Thymus (tissue), 11 donors: ENCODE data around the gene XPO1. TPM values are rescaled to one million over a fixed set of nuclear protein-coding genes. Genes with fewer than 3 reads are reported as not detected.
"Not testable (repeated sequence)": the region's sequence is repeated elsewhere in the genome, so short reads cannot be mapped to it uniquely, and the experiment has no call there.

Experiments
- DNase-seq, 9 donors: peaks; one replicate each; pipeline ENCODE4 v3.0.0-alpha.2; 2013; ENCODE audit warnings: low spot score in 9 of 9, low read depth in 6 of 9, missing footprints in 1 of 9
- H3K27ac ChIP-seq, 2 donors: one replicate each; pipeline ENCODE4 v1.5.1; 2013; ENCODE audit warnings: control low read depth in 1 of 2, low read depth in 1 of 2, low read length in 1 of 2, mild to moderate bottlenecking in 1 of 2, moderate library complexity in 1 of 2
- H3K27me3 ChIP-seq, 2 donors: one replicate each; pipeline ENCODE4 v1.5.1; 2013; ENCODE audit warnings: low read length in 1 of 2; ENCODE audit not compliant: control insufficient read depth in 2 of 2, insufficient read depth in 1 of 2
- H3K36me3 ChIP-seq, 2 donors: one replicate each; pipeline ENCODE4 v1.5.1; 2013; ENCODE audit warnings: low read length in 1 of 2, mild to moderate bottlenecking in 1 of 2, moderate library complexity in 1 of 2; ENCODE audit not compliant: control insufficient read depth in 2 of 2, insufficient read depth in 2 of 2
- H3K4me1 ChIP-seq, 2 donors: one replicate each; pipeline ENCODE4 v1.5.1; 2013; ENCODE audit warnings: low read length in 2 of 2; ENCODE audit not compliant: control insufficient read depth in 2 of 2, insufficient read depth in 2 of 2
- H3K4me3 ChIP-seq, 2 donors: one replicate each; pipeline ENCODE4 v1.5.1; 2013; ENCODE audit warnings: low read length in 2 of 2, control low read depth in 1 of 2, mild to moderate bottlenecking in 1 of 2
- H3K9me3 ChIP-seq, 2 donors: one replicate each; pipeline ENCODE4 v1.5.1; 2013; ENCODE audit warnings: low read length in 1 of 2, mild to moderate bottlenecking in 1 of 2; ENCODE audit not compliant: control insufficient read depth in 2 of 2, insufficient read depth in 1 of 2
- WGBS: extraction: QIAGEN DNeasy Blood & Tissue Kit; methylation state at CpG from one replicate; pipeline ENCODE4 v1.1.7; 2013; 5-methylcytosine and 5-hydroxymethylcytosine counted together
- polyA plus RNA-seq: library from polyadenylated mRNA; stranded (reverse); fragments of 200-250 nt; gene quantifications from one replicate; pipeline ENCODE4 v1.2.3, GENCODE V29; 2013
- total RNA-seq: library from RNA; stranded (reverse); fragments of 120-200 nt; gene quantifications from one replicate; pipeline ENCODE4 v1.2.4, GENCODE V29; 2013
- donor health status: healthy.

XPO1 gene
- total and polyA plus RNA-seq, 2 donors: 148 to 174 TPM

GRCh38 chr2:61448229-61448628 is 89.9 kb downstream of the XPO1 start:
- peaks cover 0 to 11% of the 10 kb centered on the region in 2 donors for H3K9me3 ChIP-seq
- H3K27me3 ChIP-seq: no peaks in the 10 kb centered on the region
- no peaks in the 10 kb centered on the region for H3K4me1 ChIP-seq
- H3K27ac ChIP-seq: no peak overlapping the region
- H3K4me3 ChIP-seq: no peak overlapping the region
- 97% methylated on average over 2 of the region's 2 CpGs for WGBS
- no peak for DNase-seq
- H3K36me3 ChIP-seq: peaks cover 3 to 10% of the 10 kb centered on the region in 2 donors

- H3K4me3 ChIP-seq, H3K4me1 ChIP-seq, DNase-seq, H3K27me3 ChIP-seq, H3K9me3 ChIP-seq, H3K27ac ChIP-seq, H3K36me3 ChIP-seq: not testable (repeated sequence)
- WGBS: 97% methylated on average over 7 of the region's 7 CpGs
Measured at GRCh38 chr2:61446971-61447370, 91.2 kb downstream of the XPO1 start.

GRCh38 chr2:61443342-61444041 is 94.7 kb downstream of the XPO1 start:
- Histone ChIP-seq H3K27me3 (no peaks in the 10 kb centered on the region), H3K4me1 (peaks cover 0 to 3% of the 10 kb centered on the region in 2 donors), H3K36me3 (peaks cover 4 to 6% of the 10 kb centered on the region in 2 donors), H3K4me3 (no peak overlapping the region), H3K27ac (no peak overlapping the region), H3K9me3 (peaks cover 0 to 8% of the 10 kb centered on the region in 2 donors)
- no peak for DNase-seq
- 96% methylated on average over 7 of the region's 7 CpGs for WGBS

GRCh38 chr2:61439241-61440002 is 98.7 kb downstream of the XPO1 start:
- no peak overlapping the region for H3K27ac ChIP-seq
- peaks cover under 1 to 3% of the 10 kb centered on the region in 2 donors for H3K4me1 ChIP-seq
- DNase-seq: no peak
- peaks cover 0 to 18% of the 10 kb centered on the region in 2 donors for H3K9me3 ChIP-seq
- WGBS: 92% methylated on average over 7 of the region's 7 CpGs
- H3K4me3 ChIP-seq: no peak overlapping the region
- H3K27me3 ChIP-seq: no peaks in the 10 kb centered on the region
- H3K36me3 ChIP-seq: peaks cover 3 to 4% of the 10 kb centered on the region in 2 donors

- H3K27me3 ChIP-seq: no peaks in the 10 kb centered on the region
- no peak for DNase-seq
- no peak overlapping the region for H3K4me3 ChIP-seq
- peaks cover under 1 to 3% of the 10 kb centered on the region in 2 donors for H3K36me3 ChIP-seq
- peaks cover 0 to 18% of the 10 kb centered on the region in 2 donors for H3K9me3 ChIP-seq
- H3K27ac ChIP-seq: no peak overlapping the region
- peaks cover 4 to 6% of the 10 kb centered on the region in 2 donors for H3K4me1 ChIP-seq
Measured at GRCh38 chr2:61438670-61439069, 99.5 kb downstream of the XPO1 start.

- Histone ChIP-seq H3K4me3 (no peak overlapping the region), H3K27me3 (no peaks in the 10 kb centered on the region), H3K9me3 (peaks cover 0 to 18% of the 10 kb centered on the region in 2 donors), H3K36me3 (peaks cover 0 to 3% of the 10 kb centered on the region in 2 donors), H3K27ac (no peak overlapping the region), H3K4me1 (peaks cover 4 to 8% of the 10 kb centered on the region in 2 donors)
- no peak for DNase-seq
- 98% methylated on average over 4 of the region's 4 CpGs for WGBS
Measured at GRCh38 chr2:61437170-61437569, 101.0 kb downstream of the XPO1 start.

GRCh38 chr2:61436092-61436491 is 102.1 kb downstream of the XPO1 start:
- no peak for DNase-seq
- no peak overlapping the region for H3K27ac ChIP-seq
- H3K9me3 ChIP-seq: peaks cover 0 to 15% of the 10 kb centered on the region in 2 donors
- WGBS: 89% methylated on average over 2 of the region's 2 CpGs
- no peak overlapping the region for H3K4me3 ChIP-seq
- H3K36me3 ChIP-seq: peaks cover 0 to 3% of the 10 kb centered on the region in 2 donors
- H3K27me3 ChIP-seq: no peaks in the 10 kb centered on the region
- H3K4me1 ChIP-seq: peaks cover 4 to 5% of the 10 kb centered on the region in 2 donors

- Histone ChIP-seq H3K9me3 (peaks cover 0 to 13% of the 10 kb centered on the region in 2 donors), H3K4me1 (peaks cover 4 to 5% of the 10 kb centered on the region in 2 donors), H3K36me3 (peaks cover 0 to 3% of the 10 kb centered on the region in 2 donors), H3K27me3 (no peaks in the 10 kb centered on the region), H3K27ac (no peak overlapping the region), H3K4me3 (no peak overlapping the region)
- 100% methylated on average over 1 of the region's 1 CpG for WGBS
- no peak for DNase-seq
Measured at GRCh38 chr2:61435291-61435690, 102.9 kb downstream of the XPO1 start.

GRCh38 chr2:61434314-61434713 is 103.8 kb downstream of the XPO1 start:
- Histone ChIP-seq H3K4me1 (peaks cover 4 to 5% of the 10 kb centered on the region in 2 donors), H3K36me3 (no peaks in the 10 kb centered on the region), H3K4me3 (no peak overlapping the region), H3K9me3 (peaks cover 0 to 13% of the 10 kb centered on the region in 2 donors), H3K27ac (no peak overlapping the region), H3K27me3 (no peaks in the 10 kb centered on the region)
- DNase-seq: no peak
